ENCODE data around the gene TRAPPC1.

DNA sequence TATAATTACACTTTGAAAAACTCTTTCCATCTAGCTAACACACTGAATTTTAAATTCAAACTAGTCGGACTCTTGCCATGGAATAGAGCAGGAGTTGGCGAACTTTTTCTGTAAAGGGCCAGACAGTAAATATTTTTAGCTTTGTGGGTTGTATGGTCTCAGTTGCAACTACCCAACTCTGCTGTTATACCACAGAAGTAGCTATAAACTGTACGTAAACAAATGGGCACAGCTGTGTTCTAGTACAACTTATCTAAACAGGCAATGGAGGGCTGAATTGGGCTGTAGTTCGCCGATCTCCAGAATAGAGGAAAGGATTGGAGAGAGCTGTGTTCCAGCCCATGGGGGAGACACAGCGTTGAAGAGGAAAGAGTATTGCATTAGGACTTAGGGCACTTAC, 9.0 kb upstream of the TRAPPC1 start:
- TF ChIP-seq, protein P1, sequence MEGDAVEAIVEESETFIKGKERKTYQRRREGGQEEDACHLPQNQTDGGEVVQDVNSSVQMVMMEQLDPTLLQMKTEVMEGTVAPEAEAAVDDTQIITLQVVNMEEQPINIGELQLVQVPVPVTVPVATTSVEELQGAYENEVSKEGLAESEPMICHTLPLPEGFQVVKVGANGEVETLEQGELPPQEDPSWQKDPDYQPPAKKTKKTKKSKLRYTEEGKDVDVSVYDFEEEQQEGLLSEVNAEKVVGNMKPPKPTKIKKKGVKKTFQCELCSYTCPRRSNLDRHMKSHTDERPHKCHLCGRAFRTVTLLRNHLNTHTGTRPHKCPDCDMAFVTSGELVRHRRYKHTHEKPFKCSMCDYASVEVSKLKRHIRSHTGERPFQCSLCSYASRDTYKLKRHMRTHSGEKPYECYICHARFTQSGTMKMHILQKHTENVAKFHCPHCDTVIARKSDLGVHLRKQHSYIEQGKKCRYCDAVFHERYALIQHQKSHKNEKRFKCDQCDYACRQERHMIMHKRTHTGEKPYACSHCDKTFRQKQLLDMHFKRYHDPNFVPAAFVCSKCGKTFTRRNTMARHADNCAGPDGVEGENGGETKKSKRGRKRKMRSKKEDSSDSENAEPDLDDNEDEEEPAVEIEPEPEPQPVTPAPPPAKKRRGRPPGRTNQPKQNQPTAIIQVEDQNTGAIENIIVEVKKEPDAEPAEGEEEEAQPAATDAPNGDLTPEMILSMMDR (IDR thresholded peaks at IDR 0.05): no peak
- no peak for TF ChIP-seq EP300 (IDR thresholded peaks at IDR 0.05)
- TF ChIP-seq POLR2A (IDR thresholded peaks at IDR 0.05): no peak

All from stomach (tissue), 4 donors.